H1 (cell line): ENCODE results near the gene C1orf52. TPM values are rescaled to one million over a fixed set of nuclear protein-coding genes. Genes with fewer than 3 reads are reported as not detected.

ENCODE experiments used
- CTCF ChIA-PET: fragments of 300-600 bp; sonication (Branson Sonifier 250); formaldehyde crosslinking; loops from one replicate; lab custom pipeline; 2021; ENCODE audit not compliant: partially characterized antibody; lab: Charles Lee
- POLR2A ChIA-PET: fragments of 300-600 bp; sonication (Branson Sonifier 250); formaldehyde crosslinking; loops from one replicate; lab custom pipeline; 2021; ENCODE audit warnings: inconsistent platforms; ENCODE audit not compliant: partially characterized antibody; lab: Charles Lee
- DNase-seq, 2 experiments: peaks; one replicate each; pipeline versions ENCODE4 v3.0.0 to v3.0.0-alpha.2; 2010 to 2022; ENCODE audit warnings: low spot score in 2 of 2, low read depth in 1 of 2, mixed read lengths in 1 of 2
- FAIRE-seq: peaks from 2 replicates; lab custom pipeline; 2011; peaks lifted over from hg19 to GRCh38; lab: Jason Lieb, UNC
- H2AFZ ChIP-seq: 2 replicates; pipeline ENCODE4 v1.8.1; 2012; ENCODE audit warnings: low read length, inconsistent platforms
- H2AK5ac ChIP-seq: 2 replicates; pipeline ENCODE4 v1.6.1; 2013; ENCODE audit warnings: low read depth, low read length
- H2BK120ac ChIP-seq: replicated peaks from 2 replicates; pipeline ENCODE3; 2013; ENCODE audit warnings: low read depth, low read length, inconsistent platforms
- H2BK12ac ChIP-seq: 2 replicates; pipeline ENCODE4 v1.6.1; 2013; ENCODE audit warnings: low read depth, low read length
- H2BK15ac ChIP-seq: 2 replicates; pipeline ENCODE4 v1.6.1; 2013; ENCODE audit warnings: low read length
- H2BK20ac ChIP-seq: 2 replicates; pipeline ENCODE4 v1.6.1; 2013; ENCODE audit warnings: low read length
- H2BK5ac ChIP-seq: 2 replicates; pipeline ENCODE4 v1.6.1; 2013; ENCODE audit warnings: low read depth, low read length
- H3K14ac ChIP-seq: 2 replicates; pipeline ENCODE4 v1.6.1; 2013; ENCODE audit warnings: inconsistent platforms; ENCODE audit not compliant: insufficient read length
- H3K18ac ChIP-seq: 2 replicates; pipeline ENCODE4 v1.6.1; 2013; ENCODE audit warnings: low read length; ENCODE audit errors: extremely low read depth
- H3K23ac ChIP-seq: 2 replicates; pipeline ENCODE4 v1.6.1; 2013; ENCODE audit warnings: inconsistent platforms; ENCODE audit not compliant: insufficient read length
- H3K23me2 ChIP-seq: 2 replicates; pipeline ENCODE4 v1.6.1; 2013; ENCODE audit warnings: low read depth, low read length
- H3K27ac ChIP-seq: 2 replicates; pipeline ENCODE4 v1.6.1; 2011; ENCODE audit warnings: low read depth, low read length, inconsistent platforms
- H3K27me3 ChIP-seq, 4 experiments: replicated peaks in 1 of 4; 1 replicate in 1 of 4; 2 replicates in 3 of 4; pipeline versions ENCODE4 v1.6.1 to v1.8.1; 2011 to 2013; ENCODE audit warnings: low read length in 3 of 4, mild to moderate bottlenecking in 3 of 4, inconsistent platforms in 2 of 4, mixed read lengths in 2 of 4, moderate library complexity in 1 of 4; ENCODE audit not compliant: control insufficient read depth in 3 of 4, insufficient read depth in 3 of 4; ENCODE audit errors: extremely low read depth in 1 of 4
- H3K36me3 ChIP-seq, 4 experiments: 2 replicates each; pipeline versions ENCODE4 v1.6.1 to v1.8.1; 2011 to 2013; ENCODE audit warnings: mild to moderate bottlenecking in 4 of 4, low read length in 3 of 4, moderate library complexity in 2 of 4, control low read depth in 1 of 4, inconsistent platforms in 1 of 4; ENCODE audit not compliant: insufficient read depth in 4 of 4, control insufficient read depth in 2 of 4
- H3K4ac ChIP-seq: replicated peaks from 2 replicates; pipeline ENCODE3; 2013; ENCODE audit warnings: low read length, low read depth, mixed read lengths, inconsistent platforms; ENCODE audit not compliant: insufficient read length
- H3K4me1 ChIP-seq, 4 experiments: replicated peaks in 1 of 4; 1 replicate in 1 of 4; 2 replicates in 3 of 4; pipeline versions ENCODE4 v1.6.1 to v1.8.1; 2011 to 2013; ENCODE audit warnings: low read length in 3 of 4, inconsistent platforms in 2 of 4, mixed read lengths in 1 of 4; ENCODE audit not compliant: insufficient read depth in 4 of 4, control insufficient read depth in 3 of 4
- H3K4me2 ChIP-seq, 2 experiments: 2 replicates each; pipeline versions ENCODE4 v1.6.1 to v1.8.1; 2011 to 2013; ENCODE audit warnings: low read depth in 2 of 2, low read length in 2 of 2, control low read depth in 1 of 2, inconsistent platforms in 1 of 2, mild to moderate bottlenecking in 1 of 2; ENCODE audit not compliant: insufficient read depth in 1 of 2
- H3K4me3 ChIP-seq, 4 experiments: fragments of 200-600, 300-600 bp in 1 of 4; sonication (generic), shearing (Covaris generic), sonication (Bioruptor Twin) in 1 of 4; 2 replicates each; pipeline versions ENCODE4 v1.5.1 to v1.8.1; 2011 to 2016; ENCODE audit warnings: low read length in 4 of 4, low read depth in 3 of 4, control low read depth in 2 of 4, inconsistent platforms in 2 of 4, mild to moderate bottlenecking in 2 of 4, mixed read lengths in 1 of 4, moderate library complexity in 1 of 4; ENCODE audit not compliant: insufficient read depth in 2 of 4; ENCODE audit errors: extremely low read depth in 1 of 4
- H3K56ac ChIP-seq: replicated peaks from 2 replicates; pipeline ENCODE3; 2013; ENCODE audit warnings: low read depth, mild to moderate bottlenecking, mixed read lengths, low read length, inconsistent platforms; ENCODE audit not compliant: insufficient read length
- H3K79me1 ChIP-seq: 2 replicates; pipeline ENCODE4 v1.6.1; 2013; ENCODE audit warnings: low read depth, low read length, control low read depth
- H3K79me2 ChIP-seq, 2 experiments: 2 replicates each; pipeline versions ENCODE4 v1.6.1 to v1.8.1; 2012 to 2013; ENCODE audit warnings: low read length in 2 of 2, mild to moderate bottlenecking in 2 of 2, inconsistent platforms in 1 of 2; ENCODE audit not compliant: insufficient read depth in 2 of 2, control insufficient read depth in 1 of 2
- H3K9ac ChIP-seq, 4 experiments: replicated peaks in 1 of 4; 1 replicate in 1 of 4; 2 replicates in 3 of 4; pipeline versions ENCODE4 v1.6.1 to v1.8.1; 2011 to 2013; ENCODE audit warnings: low read depth in 3 of 4, low read length in 3 of 4, control low read depth in 2 of 4, mild to moderate bottlenecking in 2 of 4, moderate library complexity in 2 of 4, inconsistent platforms in 1 of 4; ENCODE audit errors: extremely low read depth in 1 of 4
- H3K9me3 ChIP-seq, 2 experiments: 2 replicates each; pipeline versions ENCODE4 v1.6.1 to v1.8.1; 2012 to 2013; ENCODE audit warnings: mild to moderate bottlenecking in 2 of 2, moderate library complexity in 2 of 2, control low read depth in 1 of 2, inconsistent platforms in 1 of 2, low read depth in 1 of 2, low read length in 1 of 2, mixed read lengths in 1 of 2; ENCODE audit not compliant: insufficient read depth in 2 of 2
- H4K20me1 ChIP-seq, 2 experiments: replicated peaks in 1 of 2; 2 replicates each; pipeline versions ENCODE3 to v1.8.1; 2011 to 2013; ENCODE audit warnings: inconsistent platforms in 2 of 2, low read length in 2 of 2, mild to moderate bottlenecking in 1 of 2; ENCODE audit not compliant: insufficient read depth in 2 of 2, control insufficient read depth in 1 of 2
- H4K5ac ChIP-seq: 2 replicates; pipeline ENCODE4 v1.6.1; 2013; ENCODE audit warnings: low read length, low read depth, mixed read lengths, inconsistent platforms; ENCODE audit not compliant: insufficient read length
- H4K8ac ChIP-seq: 2 replicates; pipeline ENCODE4 v1.8.0; 2013; ENCODE audit warnings: mild to moderate bottlenecking, moderate library complexity, low read length, inconsistent platforms; ENCODE audit not compliant: insufficient read depth; ENCODE audit errors: extremely low read depth
- H4K91ac ChIP-seq: replicated peaks from 2 replicates; pipeline ENCODE3; 2013; ENCODE audit warnings: low read length, mixed read lengths, inconsistent platforms; ENCODE audit not compliant: insufficient read length
- ATF2 ChIP-seq: IDR thresholded peaks from 2 replicates; pipeline ENCODE4 v1.6.1; 2012; ENCODE audit warnings: low read length, inconsistent platforms
- E2F6 ChIP-seq: IDR thresholded peaks from 2 replicates; pipeline ENCODE4 v1.6.1; 2012; ENCODE audit warnings: inconsistent platforms
- WGBS, 2 experiments: shearing (Covaris generic) in 1 of 2; methylation state at CpG; one replicate each; pipeline versions ENCODE4 v1.1.6 to v1.1.7; 2013 to 2015; ENCODE audit warnings: low lambda C conversion rate in 2 of 2, mixed read lengths in 2 of 2, inconsistent platforms in 1 of 2, low coverage in 1 of 2, missing lambda C conversion rate in 1 of 2; ENCODE audit not compliant: insufficient replicate concordance in 2 of 2, insufficient coverage in 1 of 2, insufficient read length in 1 of 2; ENCODE audit errors: extremely low coverage in 1 of 2, missing lambda C conversion rate in 1 of 2; 5-methylcytosine and 5-hydroxymethylcytosine counted together
- polyA plus RNA-seq, 7 experiments: library from polyadenylated mRNA; depleted of rRNA in 3 of 7; stranded (reverse) in 5 of 7; unstranded in 2 of 7; fragments of >200 nt in 5 of 7; fragments of 200-250 nt in 2 of 7; gene quantifications; 1 replicate in 5 of 7; 2 replicates in 1 of 7; 4 replicates in 1 of 7; pipeline versions ENCODE4 v1.2.1 to v1.2.3, GENCODE V29; 2011 to 2013; ENCODE audit warnings: missing spikeins in 2 of 7, mixed read lengths in 2 of 7
- total RNA-seq: library from RNA; stranded (reverse); fragmentation: NEBNext Ultra II Directional; extraction: Animal tissue kit (Norgen Biotek cat#: 25700); gene quantifications from 2 replicates; pipeline ENCODE4 v1.2.1, GENCODE V29; 2021

The C1orf52 gene
- total and polyA plus RNA-seq, 2 of the 8 experiments (the other 6 are each of a cell fraction or from before 2014, with no cell fraction given), result 29.2 to 39.1 TPM

- CTCF ChIA-PET, result interaction anchor here (1.2 kb wide), 1 partner anchor 29 kb away, joined by 4 read pairs; no protein-coding TSS in a partner anchor
- no peak overlapping the region for H2BK15ac ChIP-seq
- H3K56ac ChIP-seq, result no peak overlapping the region
- H4K91ac ChIP-seq, result no peak overlapping the region
- H2AK5ac ChIP-seq, result no peak overlapping the region
- no peaks in the 10 kb centered on the region for H3K9me3 ChIP-seq
- DNase-seq, result no peak
- no peak overlapping the region for H2BK120ac ChIP-seq
- H3K23me2 ChIP-seq, result peaks cover 7% of the 10 kb centered on the region
- H4K5ac ChIP-seq, result no peak overlapping the region
- peaks cover 0 to 2% of the 10 kb centered on the region in 2 experiments for H4K20me1 ChIP-seq
- H2BK5ac ChIP-seq, result no peak overlapping the region
- no peak overlapping the region for H3K27ac ChIP-seq
- H3K4me2 ChIP-seq, result no peak overlapping the region
- TF ChIP-seq ATF2, result no peak
- TF ChIP-seq E2F6, result no peak
- TF ChIP-seq, all 59 proteins: peak for 0
- POLR2A ChIA-PET, result no interaction called here
- no peak for FAIRE-seq
- H3K4ac ChIP-seq, result no peak overlapping the region
- no peaks in the 10 kb centered on the region for H3K27me3 ChIP-seq
- no peak overlapping the region for H3K14ac ChIP-seq
- H4K8ac ChIP-seq, result no peak overlapping the region
- no peak overlapping the region for H3K18ac ChIP-seq
- H3K4me3 ChIP-seq, result no peak overlapping the region
- no peaks in the 10 kb centered on the region for H3K79me1 ChIP-seq
- peak overlapping the region; percentile 35; the same call in 1 of the 2 replicates for H2BK12ac ChIP-seq
- no peaks in the 10 kb centered on the region for H3K36me3 ChIP-seq
- no peak overlapping the region for H2BK20ac ChIP-seq
- WGBS, 2 experiments, result 80% methylated on average over 2 of the region's 2 CpGs; no CpG with 5 or more reads in 1 of the 2 experiments
- H3K4me1 ChIP-seq, result peaks cover 0 to 6% (median 3%) of the 10 kb centered on the region in 4 experiments; a peak in 4 of 7 replicates
- no peak overlapping the region for H3K9ac ChIP-seq
- peaks cover 9 to 21% of the 10 kb centered on the region in 2 experiments for H3K79me2 ChIP-seq
- no peak overlapping the region for H2AFZ ChIP-seq
- H3K23ac ChIP-seq, result no peak overlapping the region
Measured at GRCh38 chr1:85278853-85279314, 19.4 kb upstream of the C1orf52 start.
